HG02938 (cell line): Measurements from ENCODE around the gene SAFB2.

Experiments
- ATAC-seq: cut with Tn5 transposase; IDR thresholded peaks from one replicate; pipeline ENCODE4 v1.9.1; 2021; ENCODE audit warnings: mild to moderate bottlenecking, moderate library complexity; ENCODE audit not compliant: unreplicated experiment

The SAFB2 gene

DNA sequence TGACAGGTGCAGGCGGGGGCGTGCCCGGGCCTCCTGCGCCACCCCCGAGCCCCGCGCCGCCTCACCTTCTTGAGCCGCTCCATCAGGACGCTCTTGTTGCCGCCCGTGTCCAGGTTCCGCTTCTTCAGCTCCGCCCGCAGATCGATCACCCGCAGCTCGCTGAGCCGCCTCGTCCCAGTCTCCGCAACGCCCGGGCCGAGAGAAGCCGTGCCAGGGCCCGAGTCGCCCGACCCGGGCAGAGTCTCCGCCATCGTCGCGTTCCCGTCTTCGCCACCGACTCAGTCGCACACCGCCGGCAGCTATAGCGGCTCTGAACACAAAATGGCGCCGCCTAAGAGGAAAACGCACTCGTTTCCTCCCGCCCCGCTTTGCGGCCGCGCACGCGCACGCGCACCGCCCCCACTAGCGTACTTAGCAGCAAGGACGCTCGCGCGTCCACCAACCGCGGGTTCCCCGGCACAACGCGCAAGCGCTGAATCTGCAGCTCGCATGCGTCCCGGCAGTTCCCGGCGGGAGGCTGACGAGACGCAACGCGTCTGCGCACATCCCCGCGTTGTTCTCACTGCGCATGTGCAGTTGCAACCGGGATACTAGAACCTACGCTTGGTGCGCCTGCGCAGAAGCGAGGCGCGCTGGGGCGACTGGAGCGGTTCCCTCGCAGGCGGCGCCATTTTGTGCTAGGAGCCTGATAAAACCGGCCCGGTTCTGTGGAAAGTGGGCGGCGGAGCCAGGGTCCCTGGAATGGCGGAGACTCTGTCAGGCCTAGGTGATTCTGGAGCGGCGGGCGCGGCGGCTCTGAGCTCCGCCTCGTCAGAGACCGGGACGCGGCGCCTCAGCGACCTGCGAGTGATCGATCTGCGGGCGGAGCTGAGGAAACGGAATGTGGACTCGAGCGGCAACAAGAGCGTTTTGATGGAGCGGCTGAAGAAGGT, at the start of gene SAFB2, which contains the start of gene SAFB:
Gene SAFB2, minus strand, starts transcription at position 312 of the 932 bp plus-strand sequence. Its CDS starts 61 bp downstream, at position 251.
Gene SAFB, plus strand, starts transcription at position 619 of the 932 bp plus-strand sequence. Its CDS starts 123 bp downstream, at position 742.
- peak; percentile 82 for ATAC-seq

GRCh38 chr19:5671600-5671999, 49.0 kb upstream of the SAFB2 start:
- ATAC-seq, result no peak

DNA sequence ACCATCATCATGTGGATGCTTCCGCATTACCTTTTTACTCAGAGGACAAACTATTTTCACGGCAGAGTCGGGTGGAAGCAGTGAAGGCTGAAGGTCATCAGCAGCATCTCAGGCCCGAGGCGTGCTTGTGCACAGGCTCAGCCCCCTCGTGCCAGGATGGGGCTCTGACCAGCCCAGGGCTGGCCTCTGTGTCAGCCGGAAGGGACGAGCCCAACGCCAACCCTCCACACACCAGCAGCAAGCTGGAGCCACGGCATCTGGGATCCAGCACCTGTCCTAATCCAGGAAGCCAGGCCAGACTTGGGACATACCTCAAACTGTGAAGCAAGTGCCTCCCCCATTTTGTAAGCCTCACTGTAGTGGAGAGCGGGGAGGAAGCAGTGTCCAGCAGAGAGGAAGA, 46.6 kb upstream of the SAFB2 start:
- ATAC-seq, result no peak

DNA sequence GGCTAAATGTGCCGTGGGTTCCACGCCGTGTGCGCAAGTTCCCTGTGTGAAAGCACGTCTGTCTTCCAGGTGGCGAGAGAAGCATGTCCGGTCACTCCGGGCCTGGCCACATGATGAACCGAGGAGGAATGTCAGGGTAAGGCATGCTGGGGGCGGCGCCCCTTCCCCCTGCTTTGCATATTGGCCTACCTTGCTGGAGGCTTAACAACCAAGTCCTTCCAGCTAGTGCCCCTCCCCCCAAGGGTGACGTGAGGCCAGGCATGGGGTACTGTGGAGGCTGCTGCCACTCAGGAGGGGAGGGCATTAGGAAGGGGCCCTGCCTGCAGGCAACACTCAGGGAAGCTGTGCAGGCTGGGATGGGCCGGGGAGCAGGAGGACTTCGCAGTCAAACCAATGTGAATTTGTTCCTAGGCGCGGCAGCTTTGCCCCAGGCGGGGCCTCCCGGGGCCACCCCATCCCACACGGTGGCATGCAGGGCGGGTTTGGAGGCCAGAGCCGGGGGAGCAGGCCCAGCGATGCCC, 45.2 kb upstream of the SAFB2 start:
- ATAC-seq, result no peak

GRCh38 chr19:5666921-5667610, 44.5 kb upstream of the SAFB2 start:
- ATAC-seq, result no peak

DNA sequence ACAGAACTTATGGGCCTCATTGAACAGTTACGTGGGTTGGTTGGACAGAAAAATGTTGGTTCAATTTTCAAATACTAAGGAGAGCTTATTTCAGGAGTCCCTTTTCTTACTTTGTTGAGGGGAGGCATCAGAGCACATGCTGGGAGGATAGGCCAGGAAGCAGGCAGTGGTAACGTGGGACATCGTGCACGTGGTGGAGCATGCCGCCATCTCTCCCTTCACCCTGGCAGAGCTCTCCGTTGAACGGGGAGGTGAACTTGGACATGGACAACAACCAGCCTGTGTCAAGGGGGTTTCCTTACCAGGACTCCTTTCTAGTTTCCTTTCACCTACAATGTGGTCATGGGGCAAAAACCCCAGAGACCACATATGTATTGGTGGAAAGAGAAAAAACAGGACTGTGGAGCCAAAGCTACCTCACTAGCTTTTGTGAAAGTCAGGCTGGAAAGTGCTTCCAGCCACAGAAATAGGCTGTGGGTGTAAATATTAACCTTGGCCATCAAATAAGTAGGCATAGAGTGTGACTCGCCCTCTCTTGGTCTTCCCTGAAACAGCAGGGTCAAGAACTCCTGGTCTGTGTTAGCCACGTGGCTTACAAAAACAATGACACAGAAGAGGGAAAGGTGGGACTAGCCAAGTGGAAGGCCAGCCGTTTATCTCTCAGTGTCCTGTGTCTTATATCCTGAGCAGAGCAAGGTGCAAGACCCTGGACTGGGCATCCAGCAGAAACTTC, 43.4 kb upstream of the SAFB2 start:
- ATAC-seq, result no peak

DNA sequence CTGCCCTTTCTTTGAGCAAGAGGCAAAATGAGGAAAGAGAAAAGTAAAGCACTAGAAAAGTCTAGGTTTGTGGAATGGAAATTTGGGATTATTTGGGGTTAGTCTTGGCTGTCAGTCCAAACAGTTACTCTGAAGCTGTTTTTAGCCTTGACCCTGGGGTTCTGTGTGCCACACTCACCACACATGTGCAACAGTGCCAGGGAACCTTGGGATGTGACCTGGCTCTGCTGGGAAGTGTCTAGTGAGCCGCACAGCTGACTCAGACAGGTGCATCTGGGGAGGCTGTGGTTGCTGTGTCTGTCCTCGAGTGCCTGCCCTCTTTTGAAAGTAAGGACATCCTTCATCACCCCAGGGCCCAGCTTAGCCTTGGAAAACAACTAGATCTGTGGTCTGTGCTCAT, 41.9 kb upstream of the SAFB2 start:
- no peak for ATAC-seq

- ATAC-seq, result no peak
Observed at GRCh38 chr19:5663904-5664303, 41.3 kb upstream of the SAFB2 start.

DNA sequence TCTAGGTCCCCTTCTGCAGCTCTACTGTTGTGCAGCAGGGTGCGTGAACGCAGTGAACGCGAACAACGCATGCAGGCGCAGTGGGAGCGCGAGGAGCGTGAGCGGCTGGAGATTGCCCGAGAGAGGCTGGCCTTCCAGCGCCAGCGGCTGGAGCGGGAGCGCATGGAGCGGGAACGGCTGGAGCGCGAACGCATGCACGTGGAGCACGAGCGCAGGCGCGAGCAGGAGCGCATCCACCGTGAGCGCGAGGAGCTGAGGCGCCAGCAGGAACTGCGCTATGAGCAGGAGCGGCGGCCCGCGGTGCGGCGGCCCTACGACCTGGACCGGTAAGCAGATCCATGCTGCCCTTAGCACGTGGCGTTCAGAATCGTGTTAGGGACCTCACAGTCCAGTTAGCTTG, 38.9 kb upstream of the SAFB2 start:
- no peak for ATAC-seq

DNA sequence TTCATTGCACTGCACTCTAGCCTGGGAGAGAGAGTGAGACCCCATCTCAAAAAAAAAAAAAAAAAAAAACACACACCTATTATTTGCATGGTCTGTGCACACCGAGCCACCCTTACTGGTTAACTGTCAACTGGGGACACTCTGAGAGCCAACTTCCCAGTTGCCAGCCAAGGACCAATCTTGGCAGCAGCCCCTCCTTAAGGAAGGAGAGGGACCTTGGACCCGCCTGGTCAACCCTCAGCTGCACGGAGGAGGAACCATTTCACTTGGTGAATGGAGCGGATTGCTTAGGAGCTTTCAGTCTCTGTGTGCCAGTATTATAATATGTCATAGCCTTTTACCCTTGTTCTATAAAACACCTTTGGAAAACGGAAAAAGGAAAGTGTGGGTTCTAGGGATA, 32.8 kb upstream of the SAFB2 start:
- ATAC-seq, result no peak

DNA sequence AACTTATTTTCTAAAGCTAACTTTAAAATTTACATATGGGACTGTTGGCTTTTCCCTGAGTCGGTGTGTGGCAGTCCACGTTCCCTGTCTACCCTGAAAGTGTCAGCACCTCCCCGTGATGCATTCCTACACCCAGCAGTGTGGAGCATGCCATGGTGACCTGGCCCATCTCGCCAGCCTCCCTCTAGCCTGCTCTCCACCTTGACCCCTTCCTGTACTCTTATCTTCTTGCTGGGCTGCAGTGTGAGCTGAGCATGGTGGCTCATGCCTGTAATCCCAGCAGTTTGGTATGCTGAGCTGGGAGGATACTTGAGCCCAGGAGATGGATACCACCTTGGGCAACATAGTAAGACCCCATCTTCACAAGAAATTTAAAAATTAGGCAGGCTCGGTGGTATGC, 32.4 kb upstream of the SAFB2 start:
- no peak for ATAC-seq

DNA sequence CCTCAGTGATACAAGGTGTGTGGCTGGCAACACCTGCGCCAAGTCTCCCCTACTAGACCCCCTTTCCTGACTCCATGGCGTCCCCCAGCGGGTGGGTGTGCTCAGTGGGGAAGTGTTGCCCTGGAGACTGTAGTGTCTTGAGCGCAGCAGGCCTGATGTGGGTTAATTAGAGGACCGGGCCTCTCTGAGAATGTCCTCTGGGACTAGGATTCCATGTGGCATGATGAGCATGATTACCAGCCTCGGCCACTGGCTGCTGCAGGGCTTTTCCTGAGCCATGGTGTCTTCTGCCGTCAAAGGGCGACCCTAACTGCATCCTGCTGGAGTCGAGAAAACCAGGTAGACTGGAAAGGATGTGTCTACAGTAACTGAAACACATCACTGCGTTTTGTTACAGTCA, 29.7 kb upstream of the SAFB2 start:
- ATAC-seq, result no peak

DNA sequence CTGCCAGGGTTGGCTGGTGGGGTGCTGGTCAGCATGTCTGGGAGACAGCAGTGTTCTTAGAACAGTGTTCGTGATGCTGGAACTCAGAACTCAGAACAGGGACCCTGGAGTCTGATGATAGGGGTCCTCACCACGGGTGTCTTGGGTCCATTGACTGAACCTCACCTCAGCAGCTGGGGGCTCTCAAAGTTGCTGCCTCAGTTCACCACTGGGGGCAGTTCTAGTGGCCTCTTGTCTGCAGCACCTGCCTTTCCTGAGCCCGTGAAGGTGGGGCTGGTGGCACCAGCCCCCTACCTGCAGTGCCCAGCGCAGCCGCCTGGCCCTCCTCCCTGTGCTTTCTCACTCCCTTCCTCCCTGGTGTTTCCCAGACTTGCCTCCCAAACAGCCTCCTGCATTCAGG, 28.8 kb upstream of the SAFB2 start:
- no peak for ATAC-seq

GRCh38 chr19:5648464-5648863, 25.9 kb upstream of the SAFB2 start:
- ATAC-seq, result no peak

GRCh38 chr19:5646703-5647102, 24.1 kb upstream of the SAFB2 start:
- no peak for ATAC-seq

DNA sequence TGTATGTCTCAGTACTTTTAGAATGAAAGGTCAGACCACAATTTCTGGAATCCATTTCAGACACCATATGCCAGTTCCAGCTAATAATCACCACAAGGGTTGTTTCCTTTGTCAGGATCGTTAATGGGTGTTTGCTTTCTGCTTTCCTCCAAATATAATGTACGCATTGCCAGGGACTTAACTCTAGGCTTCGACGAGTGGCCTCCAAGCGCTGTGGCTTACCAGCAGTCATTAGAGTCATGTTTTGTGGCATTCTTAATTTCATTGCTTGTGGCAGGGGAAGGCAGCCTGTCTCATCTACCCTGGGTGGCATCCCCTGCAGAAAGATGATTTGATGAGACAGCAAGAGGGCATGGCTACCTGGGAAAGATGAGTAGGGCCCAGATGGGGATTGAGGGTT, 22.8 kb upstream of the SAFB2 start:
- no peak for ATAC-seq

GRCh38 chr19:5644037-5644436, 21.5 kb upstream of the SAFB2 start:
- no peak for ATAC-seq

GRCh38 chr19:5643060-5643459, 20.5 kb upstream of the SAFB2 start:
- ATAC-seq, result no peak

- no peak for ATAC-seq
Observed at GRCh38 chr19:5642204-5642603, 19.6 kb upstream of the SAFB2 start.

DNA sequence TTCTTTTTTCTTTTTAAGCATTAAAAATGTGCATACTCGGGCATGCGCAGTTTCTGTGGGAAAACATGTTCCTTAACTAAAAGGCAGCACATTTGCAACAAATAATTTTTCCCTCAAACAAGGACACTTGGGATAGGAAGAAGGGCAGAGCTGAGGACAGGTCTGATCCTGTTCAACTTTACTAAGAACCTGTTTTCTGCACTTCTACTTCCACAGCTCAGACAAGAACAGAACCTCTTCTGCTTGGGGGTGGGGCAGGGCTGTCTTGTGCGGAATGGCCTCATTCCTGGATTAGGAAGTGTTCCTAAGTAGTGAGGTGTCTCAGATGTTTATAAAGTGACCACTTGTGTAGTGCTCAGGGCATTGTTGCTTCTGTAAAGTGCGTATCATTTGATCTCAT, 18.6 kb upstream of the SAFB2 start:
- ATAC-seq, result no peak

- no peak for ATAC-seq
Observed at GRCh38 chr19:5637971-5638370, 15.4 kb upstream of the SAFB2 start.
